Measurements from ENCODE around the gene TLK2.

Gene TLK2

GRCh38 chr17:62629556-62630364, 151.1 kb downstream of the TLK2 start:
- TF ChIP-seq CREB1 (IDR thresholded peaks at IDR 0.05; ENCODE audit: low read depth) (no peak), TCF12 (IDR thresholded peaks at IDR 0.05; ENCODE audit: low read depth) (no peak), NFIC (IDR thresholded peaks at IDR 0.05) (no peak), TEAD4 (IDR thresholded peaks at IDR 0.05) (no peak), TAF1 (IDR thresholded peaks at IDR 0.05; ENCODE audit: low read depth) (no peak), EGR1 (IDR thresholded peaks at IDR 0.05) (no peak), EP300 (IDR thresholded peaks at IDR 0.05; ENCODE audit: borderline replicate concordance) (no peak), REST (IDR thresholded peaks at IDR 0.05; ENCODE audit: low read depth) (no peak), FOXM1 (IDR thresholded peaks at IDR 0.05; ENCODE audit: borderline replicate concordance, low read depth) (no peak), CEBPB (IDR thresholded peaks at IDR 0.05) (no peak), YY1 (IDR thresholded peaks at IDR 0.05; ENCODE audit: low read depth) (no peak), ZBTB7A (IDR thresholded peaks at IDR 0.05; ENCODE audit: low read depth) (no peak)
- TF ChIP-seq, protein P1, sequence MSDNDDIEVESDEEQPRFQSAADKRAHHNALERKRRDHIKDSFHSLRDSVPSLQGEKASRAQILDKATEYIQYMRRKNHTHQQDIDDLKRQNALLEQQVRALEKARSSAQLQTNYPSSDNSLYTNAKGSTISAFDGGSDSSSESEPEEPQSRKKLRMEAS (IDR thresholded peaks at IDR 0.05): no peak

- TF ChIP-seq RAD21 (IDR thresholded peaks at IDR 0.05; ENCODE audit: low read depth) (no peak), TEAD4 (IDR thresholded peaks at IDR 0.05) (no peak), EGR1 (IDR thresholded peaks at IDR 0.05) (no peak), EP300 (IDR thresholded peaks at IDR 0.05; ENCODE audit: borderline replicate concordance) (no peak), CEBPB (IDR thresholded peaks at IDR 0.05) (no peak), TCF12 (IDR thresholded peaks at IDR 0.05; ENCODE audit: low read depth) (no peak), YY1 (IDR thresholded peaks at IDR 0.05; ENCODE audit: low read depth) (no peak), REST (IDR thresholded peaks at IDR 0.05; ENCODE audit: low read depth) (no peak), FOXM1 (IDR thresholded peaks at IDR 0.05; ENCODE audit: borderline replicate concordance, low read depth) (no peak), CREB1 (IDR thresholded peaks at IDR 0.05; ENCODE audit: low read depth) (no peak), NFIC (IDR thresholded peaks at IDR 0.05) (no peak)
Observed at GRCh38 chr17:62630365-62631085, 151.9 kb downstream of the TLK2 start.

GRCh38 chr17:62631086-62631935, 152.7 kb downstream of the TLK2 start:
- TF ChIP-seq TEAD4 (IDR thresholded peaks at IDR 0.05) (no peak), NFIC (IDR thresholded peaks at IDR 0.05) (no peak), FOXM1 (IDR thresholded peaks at IDR 0.05; ENCODE audit: borderline replicate concordance, low read depth) (no peak), YY1 (IDR thresholded peaks at IDR 0.05; ENCODE audit: low read depth) (no peak), CEBPB (IDR thresholded peaks at IDR 0.05) (no peak), USF1 (IDR thresholded peaks at IDR 0.05) (no peak), EGR1 (IDR thresholded peaks at IDR 0.05) (no peak), ZBTB7A (IDR thresholded peaks at IDR 0.05; ENCODE audit: low read depth) (no peak)
- TF ChIP-seq, protein P1 (IDR thresholded peaks at IDR 0.05): no peak

- TF ChIP-seq CEBPB (IDR thresholded peaks at IDR 0.05): no peak
- TF ChIP-seq RAD21 (IDR thresholded peaks at IDR 0.05; ENCODE audit: low read depth): no peak
- TF ChIP-seq NFIC (IDR thresholded peaks at IDR 0.05): no peak
- TF ChIP-seq USF1 (IDR thresholded peaks at IDR 0.05): no peak
- no peak for TF ChIP-seq TEAD4 (IDR thresholded peaks at IDR 0.05)
- TF ChIP-seq ZBTB7A (IDR thresholded peaks at IDR 0.05; ENCODE audit: low read depth): no peak
- no peak for TF ChIP-seq EGR1 (IDR thresholded peaks at IDR 0.05)
- no peak for TF ChIP-seq FOXM1 (IDR thresholded peaks at IDR 0.05; ENCODE audit: borderline replicate concordance, low read depth)
- TF ChIP-seq REST (IDR thresholded peaks at IDR 0.05; ENCODE audit: low read depth): no peak
- no peak for TF ChIP-seq CREB1 (IDR thresholded peaks at IDR 0.05; ENCODE audit: low read depth)
- TF ChIP-seq, protein P1 (IDR thresholded peaks at IDR 0.05): no peak
- no peak for TF ChIP-seq EP300 (IDR thresholded peaks at IDR 0.05; ENCODE audit: borderline replicate concordance)
- TF ChIP-seq TCF12 (IDR thresholded peaks at IDR 0.05; ENCODE audit: low read depth): no peak
- no peak for TF ChIP-seq YY1 (IDR thresholded peaks at IDR 0.05; ENCODE audit: low read depth)
- no peak for TF ChIP-seq TAF1 (IDR thresholded peaks at IDR 0.05; ENCODE audit: low read depth)
Observed at GRCh38 chr17:62631936-62632924, 153.6 kb downstream of the TLK2 start.

Measured in Ishikawa (cell line).